WERI-Rb-1 (cell line): Measurements from ENCODE around the gene MAML2.

ENCODE experiments used
- DNase-seq: peaks from one replicate; pipeline ENCODE4 v3.0.0-alpha.2; 2020
- H3K27ac ChIP-seq: fragments of 250-450 bp; sonication (Bioruptor Pico); 2 replicates; pipeline ENCODE4 v1.5.1; 2020; ENCODE audit warnings: mild to moderate bottlenecking, moderate library complexity
- H3K27me3 ChIP-seq: fragments of 250-450 bp; sonication (Bioruptor Pico); 2 replicates; pipeline ENCODE4 v1.5.1; 2021; ENCODE audit warnings: mild to moderate bottlenecking, low read depth, moderate library complexity; ENCODE audit not compliant: insufficient read depth, severe bottlenecking
- H3K36me3 ChIP-seq: fragments of 250-450 bp; sonication (Bioruptor Pico); 2 replicates; pipeline ENCODE4 v1.5.1; 2020; ENCODE audit warnings: mild to moderate bottlenecking, moderate library complexity
- H3K4me3 ChIP-seq: 2 replicates; pipeline ENCODE4 v1.5.1; 2011; ENCODE audit warnings: low read depth, mild to moderate bottlenecking, control low read depth, low read length
- H3K9me3 ChIP-seq: fragments of 250-450 bp; sonication (Bioruptor Pico); 2 replicates; pipeline ENCODE4 v1.5.1; 2021; ENCODE audit warnings: mild to moderate bottlenecking, moderate library complexity; ENCODE audit not compliant: severe bottlenecking
- TF ChIP-seq, protein P1 (sequence below): IDR thresholded peaks from 2 replicates; pipeline ENCODE4 v1.5.1; 2011; ENCODE audit warnings: low read depth, mild to moderate bottlenecking, control low read depth, inconsistent platforms, low read length

MAML2 gene

DNA sequence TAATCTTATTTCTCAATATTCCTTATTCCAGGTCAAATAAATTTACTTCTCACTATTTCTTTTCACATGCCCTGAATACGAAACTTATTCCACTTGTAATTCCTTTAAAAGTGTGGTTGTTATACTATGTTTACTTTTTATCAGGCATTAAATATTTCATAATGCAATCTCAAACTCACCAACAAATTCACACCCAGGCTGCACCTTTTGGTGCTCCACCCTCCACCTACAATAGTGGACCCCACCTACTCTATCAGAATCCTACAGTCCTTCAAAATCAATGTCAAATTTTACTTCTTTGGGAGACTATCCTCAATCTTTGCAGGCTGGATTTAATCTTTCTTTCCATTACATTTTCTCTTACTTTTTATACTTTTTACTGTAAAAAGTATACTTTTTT lies 353.2 kb downstream of the MAML2 start:
- Histone ChIP-seq H3K4me3 (no peak overlapping the region), H3K27me3 (no peaks in the 10 kb centered on the region), H3K9me3 (no peaks in the 10 kb centered on the region), H3K27ac (no peak overlapping the region), H3K36me3 (peaks cover 48% of the 10 kb centered on the region)
- TF ChIP-seq, protein P1, sequence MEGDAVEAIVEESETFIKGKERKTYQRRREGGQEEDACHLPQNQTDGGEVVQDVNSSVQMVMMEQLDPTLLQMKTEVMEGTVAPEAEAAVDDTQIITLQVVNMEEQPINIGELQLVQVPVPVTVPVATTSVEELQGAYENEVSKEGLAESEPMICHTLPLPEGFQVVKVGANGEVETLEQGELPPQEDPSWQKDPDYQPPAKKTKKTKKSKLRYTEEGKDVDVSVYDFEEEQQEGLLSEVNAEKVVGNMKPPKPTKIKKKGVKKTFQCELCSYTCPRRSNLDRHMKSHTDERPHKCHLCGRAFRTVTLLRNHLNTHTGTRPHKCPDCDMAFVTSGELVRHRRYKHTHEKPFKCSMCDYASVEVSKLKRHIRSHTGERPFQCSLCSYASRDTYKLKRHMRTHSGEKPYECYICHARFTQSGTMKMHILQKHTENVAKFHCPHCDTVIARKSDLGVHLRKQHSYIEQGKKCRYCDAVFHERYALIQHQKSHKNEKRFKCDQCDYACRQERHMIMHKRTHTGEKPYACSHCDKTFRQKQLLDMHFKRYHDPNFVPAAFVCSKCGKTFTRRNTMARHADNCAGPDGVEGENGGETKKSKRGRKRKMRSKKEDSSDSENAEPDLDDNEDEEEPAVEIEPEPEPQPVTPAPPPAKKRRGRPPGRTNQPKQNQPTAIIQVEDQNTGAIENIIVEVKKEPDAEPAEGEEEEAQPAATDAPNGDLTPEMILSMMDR: no peak
- DNase-seq: no peak

DNA sequence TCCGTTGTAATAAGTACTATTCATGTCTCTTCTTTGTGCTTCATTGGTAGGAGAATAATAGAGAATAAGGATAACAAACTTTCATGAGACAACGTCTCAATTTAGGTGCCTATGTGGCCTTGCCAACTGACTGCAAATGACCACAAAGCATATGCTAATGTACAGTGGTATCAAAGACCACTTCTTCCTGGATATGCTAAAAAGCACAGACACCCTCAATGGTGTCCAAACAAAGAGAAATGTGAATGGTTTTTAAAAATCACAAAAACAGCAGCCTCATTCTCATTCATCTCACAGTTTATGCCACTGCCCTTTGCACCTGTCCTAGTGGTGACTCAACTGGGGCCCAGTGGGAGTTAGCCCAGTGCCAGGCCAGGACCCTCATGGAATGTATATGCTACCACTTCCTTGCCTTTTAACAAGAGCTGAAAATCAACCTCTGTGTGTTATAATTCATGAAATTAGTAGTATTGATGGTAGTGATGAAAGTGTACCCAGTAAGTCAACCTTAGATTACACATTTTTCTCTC lies 353.9 kb downstream of the MAML2 start:
- TF ChIP-seq, protein P1: no peak
- no peak for DNase-seq

DNA sequence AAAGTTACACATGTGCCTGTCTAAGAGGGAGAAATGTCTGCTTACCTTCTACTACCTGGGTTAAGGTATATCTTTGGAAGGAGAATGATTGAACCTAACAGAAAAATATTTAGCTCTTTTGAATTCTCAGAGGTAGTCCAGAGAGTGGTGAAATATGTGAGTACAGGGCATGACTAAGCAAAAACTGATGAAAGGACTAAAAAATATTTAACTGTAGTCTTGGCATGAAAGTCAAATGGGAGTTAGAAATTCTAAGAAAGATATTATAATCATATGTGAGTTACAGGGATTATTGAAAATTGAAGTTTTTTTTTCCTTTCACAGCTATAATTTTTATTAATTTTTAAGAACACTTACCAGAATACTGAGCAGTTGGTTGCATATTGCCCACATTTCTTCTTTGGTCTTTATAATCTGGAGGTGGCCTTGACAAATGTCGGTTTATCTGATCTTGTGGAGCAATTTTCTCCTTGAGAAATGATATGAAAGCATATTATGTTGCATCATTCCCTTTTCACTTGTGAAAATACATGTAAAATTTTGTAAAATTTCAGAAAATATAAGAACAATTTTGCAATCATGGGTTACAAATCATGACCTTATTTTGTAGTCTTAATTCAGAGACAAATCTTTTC lies 357.7 kb downstream of the MAML2 start:
- Histone ChIP-seq H3K4me3 (no peak overlapping the region), H3K9me3 (no peaks in the 10 kb centered on the region), H3K27me3 (no peaks in the 10 kb centered on the region), H3K36me3 (peaks cover 68% of the 10 kb centered on the region), H3K27ac (no peak overlapping the region)
- DNase-seq: no peak
- TF ChIP-seq, protein P1: no peak

More for the DNA sequence above, 353.9 kb downstream of the MAML2 start:
- H3K27me3 ChIP-seq: no peaks in the 10 kb centered on the region
- H3K36me3 ChIP-seq: peaks cover 55% of the 10 kb centered on the region
- no peaks in the 10 kb centered on the region for H3K9me3 ChIP-seq
- H3K4me3 ChIP-seq: no peak overlapping the region
- H3K27ac ChIP-seq: no peak overlapping the region

DNA sequence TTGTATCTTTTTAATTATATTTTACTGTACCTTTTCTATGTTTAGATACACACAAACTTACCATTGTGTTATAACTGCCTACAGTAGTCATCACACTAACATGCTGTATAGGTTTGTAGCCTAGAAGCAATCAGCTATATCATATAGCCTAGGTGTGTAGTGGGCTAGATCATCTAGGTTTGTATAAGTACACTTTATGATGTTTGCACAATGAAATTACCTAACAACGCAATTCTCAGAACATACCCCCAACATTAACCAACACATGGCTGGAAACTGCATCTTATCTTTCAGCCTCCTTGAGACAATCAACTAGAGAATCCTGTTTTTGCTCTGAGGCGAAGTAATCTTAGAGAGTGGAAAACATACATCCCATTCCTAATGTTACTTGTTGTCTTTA lies 358.9 kb downstream of the MAML2 start:
- peaks cover 64% of the 10 kb centered on the region for H3K36me3 ChIP-seq

DNA sequence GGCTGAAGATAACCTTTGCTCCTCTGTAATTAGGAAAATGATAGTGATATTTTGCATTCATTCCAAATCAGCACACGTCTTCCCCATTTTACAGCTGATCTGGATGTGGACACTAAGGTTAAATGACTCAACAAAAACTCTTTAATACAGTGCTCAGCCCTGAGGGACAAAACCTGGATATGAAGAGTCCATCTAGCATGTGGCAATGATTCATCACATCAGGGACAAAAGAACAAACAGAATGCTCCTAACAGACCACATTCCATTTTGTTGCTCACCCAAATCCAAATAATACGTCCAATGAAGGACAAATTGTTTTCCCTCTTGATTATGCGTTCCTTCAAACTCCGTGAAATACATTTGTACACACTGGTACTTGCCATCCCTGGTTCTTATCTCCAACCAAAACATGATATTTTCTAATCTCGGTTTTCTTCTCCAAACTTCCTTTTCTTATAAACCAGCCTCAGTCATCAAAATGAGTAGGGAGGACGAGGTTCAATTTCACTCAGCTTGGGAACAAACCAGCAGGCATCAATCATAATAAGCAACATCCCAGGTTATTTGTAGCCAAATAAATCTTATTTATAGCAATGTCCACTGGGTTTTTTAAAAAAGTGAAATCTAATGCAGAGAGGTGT lies 365.3 kb downstream of the MAML2 start:
- no peaks in the 10 kb centered on the region for H3K9me3 ChIP-seq
- peaks cover 24% of the 10 kb centered on the region for H3K36me3 ChIP-seq
- DNase-seq: no peak
- TF ChIP-seq, protein P1: no peak
- H3K27ac ChIP-seq: no peak overlapping the region
- no peak overlapping the region for H3K4me3 ChIP-seq
- no peaks in the 10 kb centered on the region for H3K27me3 ChIP-seq

More for the DNA sequence above, 358.9 kb downstream of the MAML2 start:
- Histone ChIP-seq H3K27ac (no peak overlapping the region), H3K4me3 (no peak overlapping the region), H3K27me3 (no peaks in the 10 kb centered on the region), H3K9me3 (no peaks in the 10 kb centered on the region)
- TF ChIP-seq, protein P1: no peak
- no peak for DNase-seq

DNA sequence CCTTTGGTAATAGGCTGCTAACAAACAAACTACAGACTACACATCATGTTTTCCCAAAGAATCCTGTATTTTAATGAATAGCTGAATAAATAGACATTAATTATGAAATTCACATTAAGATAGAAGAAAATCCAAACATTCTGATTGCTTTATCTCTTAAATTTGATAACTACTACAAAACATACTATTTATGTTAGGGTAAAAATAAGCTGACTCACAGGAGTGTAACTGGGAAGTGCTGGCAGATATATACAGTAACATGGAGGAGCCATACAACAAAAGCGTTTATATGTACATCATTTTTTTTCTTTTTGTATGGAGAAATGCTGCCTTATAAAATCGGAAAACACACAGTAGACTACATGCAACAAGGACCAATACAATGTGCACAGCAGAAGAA lies 366.4 kb downstream of the MAML2 start:
- no peak for DNase-seq
- Histone ChIP-seq H3K27me3 (no peaks in the 10 kb centered on the region), H3K9me3 (no peaks in the 10 kb centered on the region), H3K27ac (no peak overlapping the region), H3K36me3 (peaks cover 21% of the 10 kb centered on the region), H3K4me3 (no peak overlapping the region)
- TF ChIP-seq, protein P1: no peak
